GM19455 (cell line): Measurements from ENCODE around the gene RAPH1.

Experiments used
- ATAC-seq: cut with Tn5 transposase; IDR thresholded peaks from one replicate; pipeline ENCODE4 v1.9.1; 2021; ENCODE audit not compliant: unreplicated experiment

Gene RAPH1

DNA sequence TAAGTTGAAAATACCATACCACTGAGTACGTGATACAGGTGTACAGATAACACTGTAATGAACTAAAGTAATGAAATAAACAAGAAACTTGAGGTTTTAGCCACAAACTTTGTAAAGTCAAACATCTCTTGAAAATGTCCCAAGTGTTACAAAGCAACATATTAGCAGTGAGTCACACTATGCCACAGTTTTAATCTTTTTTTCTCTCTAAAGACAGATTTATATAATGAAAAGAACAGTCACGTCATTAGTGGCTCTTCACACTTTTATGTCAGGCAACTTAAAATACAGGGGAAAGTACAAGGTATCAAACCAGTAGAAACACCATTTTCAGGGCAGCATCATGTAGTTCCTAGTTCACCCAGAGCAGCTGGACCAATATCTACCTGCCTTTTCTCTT, 42.1 kb downstream of the RAPH1 start:
- no peak for ATAC-seq

- no peak for ATAC-seq
Observed at GRCh38 chr2:203490391-203490790, 44.7 kb downstream of the RAPH1 start.

DNA sequence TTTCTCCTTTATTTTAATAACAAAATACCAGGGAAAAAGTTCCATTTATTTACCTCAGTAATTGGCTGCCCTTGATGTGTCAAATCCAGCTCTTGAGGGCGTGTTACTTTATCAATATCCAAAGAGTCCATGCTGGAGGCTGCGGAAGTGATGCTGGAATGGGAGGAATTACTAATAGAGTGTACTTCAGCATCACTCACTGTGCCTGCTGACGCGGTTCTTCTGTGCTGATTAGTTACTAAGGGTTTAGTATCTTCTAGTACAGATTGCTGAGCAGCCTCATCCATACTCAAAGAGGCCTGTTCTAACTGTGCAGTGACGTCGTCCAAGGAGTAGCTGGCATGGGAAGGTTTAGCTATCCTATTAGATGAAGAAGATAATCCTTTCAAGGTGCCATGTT, 45.6 kb downstream of the RAPH1 start:
- no peak for ATAC-seq

DNA sequence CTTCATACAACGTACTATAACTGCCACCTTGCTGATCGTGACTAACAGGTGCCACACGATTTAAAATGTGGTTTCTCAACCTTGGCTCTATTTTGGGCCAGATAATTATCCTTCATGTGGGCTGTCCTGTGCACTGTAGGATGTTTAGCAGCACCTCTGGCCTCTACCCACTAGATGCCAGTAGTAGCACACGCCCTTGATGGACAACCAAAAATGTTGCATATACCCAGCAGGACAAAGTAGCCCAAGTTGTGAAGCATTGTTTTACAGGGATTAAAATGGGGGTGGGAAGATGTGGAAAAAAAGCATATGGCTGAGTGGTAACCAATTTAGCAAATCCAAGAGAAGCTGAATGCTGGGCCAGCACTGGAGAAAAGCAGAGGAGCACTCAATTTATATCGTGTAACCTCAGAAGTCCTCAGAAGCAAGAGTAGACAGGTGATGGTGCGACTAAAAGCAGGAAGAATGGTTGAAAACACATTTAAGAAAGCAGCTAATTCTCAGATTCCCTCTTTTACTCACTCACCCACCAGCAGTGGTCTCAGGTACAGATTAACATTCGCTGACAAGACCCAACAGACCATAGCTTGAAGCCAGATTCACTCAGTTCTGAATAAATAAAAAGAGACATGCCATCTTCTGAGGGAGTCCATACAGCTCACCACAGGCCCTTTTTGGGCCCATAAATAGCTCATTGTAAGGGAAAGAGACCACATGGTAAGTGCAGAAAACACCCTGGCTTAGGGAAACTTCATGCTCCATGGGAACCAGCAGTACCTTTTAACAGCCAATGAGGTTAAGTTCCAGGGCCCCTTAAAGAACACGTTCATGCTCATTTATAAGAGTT, 50.6 kb downstream of the RAPH1 start:
- peak; percentile 69 for ATAC-seq

GRCh38 chr2:203480623-203481022, 54.5 kb downstream of the RAPH1 start:
- no peak for ATAC-seq

DNA sequence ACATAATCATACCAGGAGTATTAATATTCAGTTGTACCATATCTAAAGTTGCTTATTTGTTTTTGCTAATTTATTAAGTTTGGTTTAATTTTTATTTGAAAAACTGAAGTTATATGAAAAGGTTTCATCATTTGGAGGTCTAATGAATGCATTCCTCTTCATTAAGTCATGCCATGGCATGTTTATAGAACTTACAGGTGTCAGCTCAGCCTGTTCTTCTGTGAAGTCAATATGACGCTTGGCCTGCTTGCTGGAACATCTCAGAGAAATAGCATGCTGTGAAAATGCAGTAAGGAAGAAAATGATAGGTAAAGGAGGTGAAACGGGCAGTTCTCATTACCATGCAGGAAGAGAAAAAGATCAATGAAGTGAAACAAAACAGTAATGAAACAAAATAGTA, 58.2 kb downstream of the RAPH1 start:
- no peak for ATAC-seq

DNA sequence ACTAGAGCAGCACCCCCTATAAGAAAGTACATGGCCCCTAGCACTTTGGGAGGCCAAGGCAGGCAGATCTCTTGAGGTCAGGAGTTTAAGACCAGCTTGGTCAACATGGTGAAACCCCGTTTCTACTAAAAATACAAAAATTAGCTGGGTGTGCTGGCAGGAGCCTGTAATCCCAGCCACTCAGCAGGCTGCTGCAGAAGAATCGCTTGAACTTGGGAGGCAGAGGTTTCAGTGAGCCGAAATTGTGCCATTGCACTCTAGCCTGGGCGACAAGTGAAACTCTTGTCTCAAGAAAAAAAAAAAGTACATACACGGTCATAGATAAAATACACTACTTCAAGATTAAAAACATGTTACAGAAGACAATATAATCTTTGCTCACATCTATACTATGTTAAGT, 63.8 kb downstream of the RAPH1 start:
- no peak for ATAC-seq

GRCh38 chr2:203470371-203470770, 64.7 kb downstream of the RAPH1 start:
- no peak for ATAC-seq

DNA sequence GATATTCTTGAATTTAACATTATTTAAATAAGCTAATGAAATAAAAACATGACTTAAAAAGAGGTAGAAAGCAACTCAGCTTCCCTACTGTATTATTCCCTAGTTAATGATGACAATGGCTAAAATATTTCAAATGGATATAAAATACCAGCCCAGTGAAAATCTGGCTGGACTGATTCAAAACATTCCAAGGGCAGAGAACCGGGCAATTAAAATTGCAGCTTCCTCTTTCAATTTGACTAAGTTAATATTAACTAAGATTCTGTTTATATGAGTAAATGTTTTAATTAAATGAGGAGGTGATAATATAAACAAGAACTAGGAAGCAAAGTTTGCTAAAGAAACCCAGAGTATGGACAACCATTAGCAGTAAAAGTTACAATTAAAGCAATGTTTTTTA, 65.6 kb downstream of the RAPH1 start:
- ATAC-seq, result no peak

- ATAC-seq, result no peak
Observed at GRCh38 chr2:203463266-203463678, 71.8 kb downstream of the RAPH1 start.

- no peak for ATAC-seq
Observed at GRCh38 chr2:203462308-203462707, 72.8 kb downstream of the RAPH1 start.

DNA sequence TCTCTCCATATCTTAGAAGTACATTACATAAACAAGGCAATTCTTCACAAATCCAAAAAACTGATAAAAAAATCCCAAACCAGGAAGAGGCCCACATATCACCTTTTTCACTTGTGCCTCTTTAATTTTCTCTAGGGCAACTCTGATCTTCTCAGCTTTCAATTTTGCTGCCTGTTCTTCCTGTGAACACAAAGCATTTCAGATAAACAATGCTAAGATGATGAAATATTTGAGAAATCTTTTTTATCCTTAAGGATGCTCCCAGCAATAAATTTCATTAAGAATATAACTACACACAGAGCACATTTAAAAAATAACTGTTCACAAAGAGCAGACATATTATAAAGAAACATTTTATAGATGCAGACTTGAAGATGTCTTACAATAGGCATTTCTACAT, 73.4 kb downstream of the RAPH1 start:
- ATAC-seq, result no peak

DNA sequence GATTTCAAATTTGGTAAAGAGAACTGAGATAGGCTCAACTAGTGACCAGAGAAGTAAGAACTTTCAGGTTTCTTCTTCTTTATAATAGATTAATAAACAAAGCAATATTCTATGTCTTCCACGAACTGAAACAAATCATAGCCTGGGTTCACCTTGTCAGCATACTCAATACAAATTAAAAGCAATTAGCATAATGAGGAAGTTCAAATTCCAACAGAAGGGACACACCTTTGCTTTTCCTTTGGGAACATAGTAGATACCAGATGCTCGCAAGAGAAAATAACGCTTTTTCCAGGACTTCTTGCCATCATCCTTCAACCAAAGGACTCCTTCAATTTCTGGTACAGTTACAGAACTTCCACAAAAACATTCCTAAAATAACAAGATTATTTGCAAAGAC, 79.9 kb downstream of the RAPH1 start:
- no peak for ATAC-seq

- ATAC-seq, result no peak
Observed at GRCh38 chr2:203453858-203454451, 81.1 kb downstream of the RAPH1 start.

DNA sequence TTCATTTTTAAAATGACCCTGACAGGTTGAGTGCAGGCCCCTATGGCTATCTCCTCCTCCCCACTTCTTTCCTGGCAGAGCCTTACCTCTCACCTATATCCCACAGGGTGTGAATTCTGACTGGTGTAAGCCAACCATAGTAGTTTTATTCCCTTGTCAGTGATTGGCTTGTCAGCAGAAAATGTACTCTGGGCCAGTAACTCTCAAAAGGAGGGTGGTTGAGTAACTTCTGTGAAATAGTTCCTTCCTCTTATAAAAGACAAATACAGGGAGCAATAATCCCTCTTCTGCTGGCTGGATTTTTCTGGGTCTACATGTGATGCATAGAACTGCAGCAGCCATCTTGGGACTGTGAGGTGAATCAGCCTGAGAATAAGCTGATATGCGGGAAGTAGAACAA, 83.4 kb downstream of the RAPH1 start:
- no peak for ATAC-seq

GRCh38 chr2:203451011-203451410, 84.1 kb downstream of the RAPH1 start:
- no peak for ATAC-seq

DNA sequence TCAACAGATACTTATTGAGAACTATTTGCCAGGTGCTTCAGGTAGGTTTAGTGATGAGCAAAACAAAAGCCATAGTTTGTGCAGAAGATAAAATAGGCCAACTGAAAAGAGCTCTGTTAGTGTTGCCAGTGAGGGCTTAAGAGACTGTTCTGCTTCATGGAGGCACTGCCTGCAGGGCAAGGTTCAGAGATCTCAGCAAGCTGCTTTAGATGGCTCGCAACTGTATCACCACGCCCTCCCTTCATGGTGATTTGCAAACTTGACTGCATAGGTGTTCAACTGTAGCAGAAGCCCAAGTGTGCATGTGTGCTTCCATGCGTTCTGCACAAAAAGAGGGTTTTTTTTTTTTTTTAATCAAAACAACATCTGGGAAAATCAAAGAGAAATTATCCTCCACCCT, 84.5 kb downstream of the RAPH1 start:
- ATAC-seq, result no peak

DNA sequence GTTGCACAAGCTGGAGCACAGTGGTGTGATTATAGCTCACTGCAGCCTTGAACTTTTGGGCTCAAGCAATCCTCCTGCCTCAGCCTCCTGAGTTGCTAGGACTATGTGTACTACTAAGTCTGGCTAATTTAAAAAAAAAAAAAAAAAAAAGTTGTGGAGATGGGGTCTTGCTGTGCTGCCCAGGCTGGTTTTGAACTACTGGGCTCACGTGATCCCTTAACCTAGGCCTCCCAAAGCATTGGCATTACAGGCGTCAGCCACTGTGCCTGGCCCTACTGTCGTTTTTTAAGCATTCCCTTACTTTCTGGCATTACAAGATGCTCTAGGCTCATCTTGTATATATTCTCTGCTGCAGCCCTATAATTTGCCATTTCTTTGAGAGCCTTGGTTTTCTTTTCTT, 88.3 kb downstream of the RAPH1 start:
- ATAC-seq, result no peak

- ATAC-seq, result no peak
Observed at GRCh38 chr2:203446071-203446481, 89.0 kb downstream of the RAPH1 start.

DNA sequence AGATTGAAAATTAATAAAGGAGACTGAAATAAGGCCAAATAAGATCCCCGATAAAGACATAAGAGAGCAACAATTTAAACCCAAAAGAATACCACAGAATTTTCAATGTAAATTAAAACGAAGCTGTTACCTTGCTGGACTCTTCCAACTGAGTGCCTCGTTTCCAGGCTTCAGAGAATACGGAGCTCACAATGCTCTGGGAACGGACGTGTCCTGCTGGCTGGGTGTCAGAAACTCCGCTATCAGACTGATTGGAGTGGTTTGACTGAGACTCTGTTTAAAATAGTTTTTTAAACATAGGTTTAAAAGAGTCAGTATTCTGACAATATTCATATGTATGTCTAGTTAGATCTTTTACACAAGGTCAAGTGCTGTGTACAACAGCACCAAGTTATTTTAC, 90.4 kb downstream of the RAPH1 start:
- ATAC-seq, result no peak

DNA sequence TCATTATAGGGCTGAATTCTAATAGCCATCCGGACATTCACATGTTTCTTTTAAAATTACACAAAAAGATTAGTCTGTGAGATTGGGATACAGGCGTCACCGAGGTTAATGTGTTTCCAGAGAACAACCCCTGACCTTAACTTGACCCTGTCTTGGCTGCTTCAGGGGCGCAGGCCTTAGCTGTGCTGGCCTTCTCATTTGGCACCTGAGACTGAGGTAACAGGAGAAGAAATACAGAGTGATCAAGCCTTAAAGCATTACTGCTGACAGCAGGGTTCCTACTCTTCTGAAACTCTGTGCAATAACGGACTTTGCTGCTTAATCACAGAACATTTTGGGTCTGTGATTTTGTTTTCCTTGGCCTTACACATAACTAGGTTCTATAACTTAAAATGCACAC, 92.6 kb downstream of the RAPH1 start:
- ATAC-seq, result no peak

DNA sequence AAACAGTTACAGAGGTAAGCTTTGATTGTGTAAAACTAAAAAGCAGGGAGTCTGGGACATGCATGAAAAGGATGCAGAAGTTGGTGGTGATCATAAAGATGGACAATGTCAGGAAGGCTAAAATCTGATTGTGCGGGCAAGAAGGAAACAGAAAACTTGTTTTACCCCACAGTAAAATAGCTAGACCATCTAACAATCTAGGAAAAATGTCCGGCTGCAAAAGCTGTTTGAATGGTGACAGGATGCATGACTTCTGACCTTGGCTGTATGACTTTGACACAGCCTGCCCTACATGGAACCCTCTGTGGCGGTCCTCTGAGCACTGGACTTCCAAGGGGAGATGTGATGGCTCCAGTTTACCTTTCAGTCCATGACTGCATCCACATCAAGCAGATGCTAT, 93.6 kb downstream of the RAPH1 start:
- ATAC-seq, result no peak

- ATAC-seq, result no peak
Observed at GRCh38 chr2:203440671-203441070, 94.4 kb downstream of the RAPH1 start.
